GM23248 (cell line): ENCODE measurements around the gene CCL24. TPM values are rescaled to one million over a fixed set of nuclear protein-coding genes. Genes with fewer than 3 reads are reported as not detected.
"Not testable (repeated sequence)": the region's sequence is repeated elsewhere in the genome, so short reads cannot be mapped to it uniquely, and the experiment has no call there.

Experiments
- DNase-seq: peaks from one replicate; pipeline ENCODE4 v3.0.0-alpha.2; 2015
- H2AFZ ChIP-seq: fragments of 200-600 bp; sonication (generic); 2 replicates; pipeline ENCODE4 v1.6.1; 2016; ENCODE audit warnings: antibody characterized with exemption
- H3F3A ChIP-seq: fragments of 200-600 bp; sonication (generic); 2 replicates; pipeline ENCODE4 v1.6.1; 2016; ENCODE audit warnings: mild to moderate bottlenecking, antibody characterized with exemption, mixed run types; ENCODE audit not compliant: insufficient read depth
- H3K27ac ChIP-seq: fragments of 200-600 bp; sonication (generic); 2 replicates; pipeline ENCODE4 v1.5.1; 2016; ENCODE audit warnings: mild to moderate bottlenecking
- H3K27me3 ChIP-seq: fragments of 200-600 bp; sonication (generic); replicated peaks from 2 replicates; pipeline ENCODE4 v1.6.1; 2016; ENCODE audit warnings: mild to moderate bottlenecking; ENCODE audit not compliant: insufficient read depth
- H3K36me3 ChIP-seq: fragments of 200-600 bp; sonication (generic); 2 replicates; pipeline ENCODE4 v1.6.1; 2016; ENCODE audit warnings: low read depth, mild to moderate bottlenecking
- H3K4me1 ChIP-seq: fragments of 200-600 bp; sonication (generic); 2 replicates; pipeline ENCODE4 v1.6.1; 2016; ENCODE audit warnings: mild to moderate bottlenecking; ENCODE audit not compliant: insufficient read depth
- H3K4me2 ChIP-seq: fragments of 200-600 bp; sonication (generic); one replicate; pipeline ENCODE4 v1.6.1; 2016; ENCODE audit warnings: mild to moderate bottlenecking; ENCODE audit not compliant: unreplicated experiment
- H3K4me3 ChIP-seq: fragments of 200-600 bp; sonication (generic); 2 replicates; pipeline ENCODE4 v1.5.1; 2016; ENCODE audit warnings: mild to moderate bottlenecking
- H3K79me2 ChIP-seq: fragments of 200-600 bp; sonication (generic); 2 replicates; pipeline ENCODE4 v1.6.1; 2016; ENCODE audit warnings: mild to moderate bottlenecking; ENCODE audit not compliant: insufficient read depth
- H3K9ac ChIP-seq: fragments of 200-600 bp; sonication (generic); 2 replicates; pipeline ENCODE4 v1.6.1; 2016; ENCODE audit warnings: mild to moderate bottlenecking
- H3K9me2 ChIP-seq: fragments of 200-600 bp; sonication (generic); 2 replicates; pipeline ENCODE4 v1.6.1; 2016; ENCODE audit warnings: mixed run types, mild to moderate bottlenecking, moderate library complexity; ENCODE audit not compliant: insufficient read depth
- H3K9me3 ChIP-seq: fragments of 200-600 bp; sonication (generic); one replicate; pipeline ENCODE4 v1.6.1; 2017; ENCODE audit warnings: low read depth
- H4K20me1 ChIP-seq: fragments of 200-600 bp; sonication (generic); 2 replicates; pipeline ENCODE4 v1.6.0; 2016; ENCODE audit not compliant: insufficient read depth
- EZH2 ChIP-seq: fragments of 200-600 bp; sonication (generic); IDR thresholded peaks from 2 replicates; pipeline ENCODE4 v1.6.1; 2018; ENCODE audit warnings: antibody characterized with exemption, mild to moderate bottlenecking; ENCODE audit not compliant: insufficient read depth, poor library complexity, severe bottlenecking
- EZH2phosphoT487 ChIP-seq: fragments of 200-600 bp; sonication (generic); IDR thresholded peaks from 2 replicates; pipeline ENCODE4 v1.6.1; 2018; ENCODE audit warnings: antibody characterized with exemption, moderate library complexity, mild to moderate bottlenecking, low read depth; ENCODE audit not compliant: insufficient read depth
- WGBS, 2 experiments: methylation state at CpG; one replicate each; pipeline ENCODE4 v1.1.6; 2015 to 2017; ENCODE audit warnings: low lambda C conversion rate in 2 of 2, low coverage in 1 of 2; ENCODE audit errors: missing lambda C conversion rate in 2 of 2; 5-methylcytosine and 5-hydroxymethylcytosine counted together
- in situ Hi-C: fragments of 300-500 bp; cut with MboI; formaldehyde crosslinking; loops from 2 replicates; pipeline ENCODE4 v1.15.0; 2020
- polyA plus RNA-seq: library from polyadenylated mRNA; unstranded; fragments of >200 nt; fragmentation: Nextera tagmentation; extraction: Ambion mirVana; gene quantifications from 2 replicates; pipeline ENCODE4 v1.2.1, GENCODE V29; 2016
- total RNA-seq: library from RNA; depleted of rRNA; stranded (reverse); fragments of >200 nt; shearing (Covaris generic); gene quantifications from 2 replicates; pipeline ENCODE4 v1.2.3, GENCODE V29; 2014

Gene CCL24
- total and polyA plus RNA-seq, 2 experiments from 2014 or later = not detected

GRCh38 chr7:75844158-75844557 is 30.6 kb upstream of the CCL24 start:
- no peaks in the 10 kb centered on the region for H3K9me3 ChIP-seq
- H3K9ac ChIP-seq = no peak overlapping the region
- no peak overlapping the region for H3K27ac ChIP-seq
- H3K27me3 ChIP-seq = no peaks in the 10 kb centered on the region
- DNase-seq = no peak
- WGBS, 2 experiments = 99% methylated on average over 5 of the region's 5 CpGs
- in situ Hi-C loops = no loop called here
- no peaks in the 10 kb centered on the region for H4K20me1 ChIP-seq
- no peak overlapping the region for H3K4me2 ChIP-seq
- H3K4me3 ChIP-seq = no peak overlapping the region
- no peaks in the 10 kb centered on the region for H3K79me2 ChIP-seq
- peaks cover 6% of the 10 kb centered on the region for H3F3A ChIP-seq
- TF ChIP-seq EZH2phosphoT487 (no peak), EZH2 (no peak)
- H3K36me3 ChIP-seq = no peaks in the 10 kb centered on the region
- H3K9me2 ChIP-seq = no peaks in the 10 kb centered on the region
- peaks cover 14% of the 10 kb centered on the region for H3K4me1 ChIP-seq
- H2AFZ ChIP-seq = no peak overlapping the region

DNA sequence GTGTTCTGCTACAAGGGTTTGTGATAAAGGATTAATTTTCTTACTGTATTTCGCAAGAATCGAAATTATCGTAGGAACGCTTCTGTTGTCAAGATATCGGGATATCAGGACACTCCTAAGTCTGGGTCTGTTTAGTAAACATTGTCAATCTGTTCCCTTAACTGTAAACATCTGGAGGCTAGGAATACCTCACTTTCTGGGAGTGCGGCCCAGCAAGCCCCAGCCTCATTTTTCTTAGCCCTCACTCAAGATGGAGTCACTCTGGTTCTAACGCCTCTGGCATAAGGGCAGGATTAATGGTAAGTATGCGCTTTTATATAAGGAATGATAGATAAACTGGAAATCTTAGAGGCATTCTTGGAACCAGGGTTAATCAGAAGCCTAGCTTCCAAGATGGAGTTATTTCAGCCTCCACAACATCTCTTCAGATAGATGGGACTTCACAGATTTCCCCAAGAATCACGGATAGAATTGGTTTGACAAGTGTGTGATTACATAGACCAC is 30.1 kb upstream of the CCL24 start:
- no peaks in the 10 kb centered on the region for H3K9me3 ChIP-seq
- peaks cover 14% of the 10 kb centered on the region for H3K4me1 ChIP-seq
- in situ Hi-C loops = no loop called here
- peaks cover 6% of the 10 kb centered on the region for H3F3A ChIP-seq
- no peak overlapping the region for H3K27ac ChIP-seq
- H2AFZ ChIP-seq = no peak overlapping the region
- no peaks in the 10 kb centered on the region for H3K27me3 ChIP-seq
- 93% methylated on average over 9 of the region's 9 CpGs for WGBS, 2 experiments
- no peaks in the 10 kb centered on the region for H3K36me3 ChIP-seq
- no peaks in the 10 kb centered on the region for H3K9me2 ChIP-seq
- no peak overlapping the region for H3K4me3 ChIP-seq
- no peak for DNase-seq
- no peak overlapping the region for H3K4me2 ChIP-seq
- no peaks in the 10 kb centered on the region for H3K79me2 ChIP-seq
- H4K20me1 ChIP-seq = no peaks in the 10 kb centered on the region
- TF ChIP-seq EZH2phosphoT487 (no peak), EZH2 (no peak)
- H3K9ac ChIP-seq = no peak overlapping the region

DNA sequence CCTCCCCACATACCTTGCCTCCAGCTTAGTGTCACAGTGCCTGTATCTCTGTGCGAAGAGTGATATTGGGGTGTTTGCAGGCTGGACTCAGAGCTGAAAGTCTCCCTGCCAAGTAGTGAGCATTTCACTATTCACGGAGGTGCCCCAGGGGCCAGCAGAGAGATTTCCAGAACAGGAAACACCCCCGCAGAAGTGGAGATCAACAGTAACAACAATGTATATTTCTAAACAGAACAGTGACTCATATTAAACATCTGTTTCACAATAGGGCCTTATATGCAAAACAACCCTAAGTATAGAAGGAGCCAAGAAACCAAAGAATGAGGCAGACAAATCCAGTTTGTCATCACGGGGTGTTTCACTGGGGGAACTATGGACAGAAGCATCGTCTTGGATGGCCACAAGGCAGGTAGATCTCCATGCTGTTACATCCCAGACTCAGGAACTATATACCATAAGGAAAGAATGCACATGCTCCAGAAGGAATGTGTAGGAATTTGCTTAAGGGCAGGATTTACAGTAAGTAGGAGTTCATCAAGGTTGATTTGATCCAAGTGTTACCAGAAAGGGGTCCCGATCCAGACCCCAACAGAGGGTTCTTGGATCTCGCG is 29.3 kb upstream of the CCL24 start:
- WGBS, 2 experiments = 34% methylated on average over 8 of the region's 8 CpGs
- no peaks in the 10 kb centered on the region for H3K9me2 ChIP-seq
- H3K79me2 ChIP-seq = no peaks in the 10 kb centered on the region
- peak overlapping the region; percentile 2 for H2AFZ ChIP-seq
- peak overlapping the region; percentile 57 for H3K27ac ChIP-seq
- TF ChIP-seq EZH2phosphoT487 (no peak), EZH2 (no peak)
- no peaks in the 10 kb centered on the region for H3K36me3 ChIP-seq
- peak overlapping the region; percentile 40 for H3K9ac ChIP-seq
- no peaks in the 10 kb centered on the region for H4K20me1 ChIP-seq
- no peaks in the 10 kb centered on the region for H3K27me3 ChIP-seq
- peak overlapping the region; percentile 45 for H3K4me3 ChIP-seq
- no peaks in the 10 kb centered on the region for H3K9me3 ChIP-seq
- H3F3A ChIP-seq = peaks cover 6% of the 10 kb centered on the region
- DNase-seq = peak; percentile 92
- peaks cover 14% of the 10 kb centered on the region for H3K4me1 ChIP-seq
- peak overlapping the region; percentile 69 for H3K4me2 ChIP-seq
- in situ Hi-C loops = no loop called here

DNA sequence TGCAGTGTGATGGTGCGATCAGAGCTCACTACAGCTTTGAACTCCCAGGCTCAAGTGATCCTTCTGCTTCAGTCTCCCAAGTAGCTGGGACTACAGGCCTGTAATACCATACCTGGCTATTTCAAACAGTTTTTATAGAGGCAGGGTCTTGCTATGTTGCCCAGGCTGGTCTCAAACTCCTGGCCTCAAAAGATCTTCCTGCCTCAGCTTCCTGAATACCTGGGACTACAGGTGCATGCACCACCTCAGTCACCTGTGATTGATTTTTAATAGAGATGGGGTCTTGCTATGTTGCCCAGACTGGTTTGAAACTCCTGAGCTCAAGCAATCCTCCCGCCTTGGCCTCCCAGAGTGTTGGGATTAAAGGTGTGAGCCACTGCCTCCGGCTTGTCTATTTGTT is 26.4 kb upstream of the CCL24 start:
- Histone ChIP-seq H2AFZ (no peak overlapping the region), H4K20me1 (no peaks in the 10 kb centered on the region), H3K4me1 (peaks cover 14% of the 10 kb centered on the region), H3K9ac (no peak overlapping the region), H3K9me3 (no peaks in the 10 kb centered on the region), H3K4me2 (no peak overlapping the region), H3K79me2 (no peaks in the 10 kb centered on the region), H3F3A (peaks cover 6% of the 10 kb centered on the region), H3K27me3 (no peaks in the 10 kb centered on the region), H3K36me3 (no peaks in the 10 kb centered on the region), H3K9me2 (no peaks in the 10 kb centered on the region), H3K4me3 (no peak overlapping the region), H3K27ac (no peak overlapping the region)
- TF ChIP-seq EZH2 = no peak
- no peak for TF ChIP-seq EZH2phosphoT487
- WGBS, 2 experiments = 89 to 90% methylated on average over 3 of the region's 3 CpGs
- DNase-seq = no peak
- in situ Hi-C loops = no loop called here

DNA sequence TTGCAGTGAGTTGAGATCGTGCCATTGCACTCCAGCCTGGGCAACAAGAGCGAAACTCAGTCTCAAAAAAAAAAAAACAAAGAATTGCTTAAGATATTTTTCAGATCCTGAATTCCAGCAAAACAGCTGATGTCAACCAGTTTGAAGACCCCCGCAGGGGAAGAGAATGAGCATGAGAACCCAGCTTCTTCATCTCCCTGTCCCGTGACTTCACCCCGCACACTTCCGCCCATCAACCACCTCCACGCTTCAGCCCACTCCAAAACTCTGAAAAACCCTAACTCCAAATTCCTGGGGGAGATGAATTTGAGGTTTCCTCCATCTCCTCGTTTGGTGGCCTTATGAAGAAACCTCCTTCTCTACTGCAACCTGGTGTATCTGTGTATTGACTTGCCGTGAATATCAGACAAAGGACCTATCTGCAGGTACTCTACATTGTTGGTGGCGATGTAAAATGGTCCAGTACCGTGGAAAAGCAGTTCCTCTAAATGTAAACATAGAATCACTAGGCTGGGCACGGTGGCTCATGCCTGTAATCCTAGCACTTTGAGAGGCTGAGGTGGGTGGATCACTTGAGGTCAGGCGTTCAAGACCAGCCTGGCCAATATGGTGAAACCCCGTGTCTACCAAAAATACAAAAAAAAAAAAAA is 24.8 kb upstream of the CCL24 start:
- H3K27ac ChIP-seq, H3K4me2 ChIP-seq, DNase-seq, H3K9me2 ChIP-seq, H3K36me3 ChIP-seq, H2AFZ ChIP-seq, H3K27me3 ChIP-seq, in situ Hi-C loops, H3K4me3 ChIP-seq, H3K79me2 ChIP-seq, H3K9ac ChIP-seq, H3K9me3 ChIP-seq, H4K20me1 ChIP-seq, H3F3A ChIP-seq: not testable (repeated sequence)
- peaks cover 17% of the 10 kb centered on the region for H3K4me1 ChIP-seq
- 80 to 81% methylated on average over 14 of the region's 14 CpGs for WGBS, 2 experiments
